Right lobe of liver (tissue), 6 donors: Measurements from ENCODE around the gene ATOH8. TPM values are rescaled to one million over a fixed set of nuclear protein-coding genes. Genes with fewer than 3 reads are reported as not detected.

Source experiments
- ATAC-seq, 4 donors: fragments of 200-7000 bp; cut with Tn5 transposase; one replicate each; pipeline ENCODE4 v1.9.1; 2020; ENCODE audit warnings: mild to moderate bottlenecking in 4 of 4, moderate library complexity in 4 of 4
- DNase-seq, 3 donors: peaks; one replicate each; pipeline ENCODE4 v3.0.0-alpha.2; 2020
- H3K27ac ChIP-seq, 3 donors: fragments of 200-600 bp; one replicate each; pipeline ENCODE4 v1.8.0; 2022
- H3K27me3 ChIP-seq, 2 donors: fragments of 200-600 bp; one replicate each; pipeline ENCODE4 v1.8.0; 2022
- H3K36me3 ChIP-seq, 4 donors: fragments of 200-600 bp; sonication (generic) in 1 of 4; one replicate each; pipeline versions ENCODE4 v1.5.1 to v1.8.0; 2017 to 2022; ENCODE audit warnings: control low read depth in 1 of 4
- H3K4me1 ChIP-seq, 4 donors: fragments of 200-600 bp; sonication (generic) in 1 of 4; one replicate each; pipeline versions ENCODE4 v1.5.1 to v1.8.0; 2017 to 2022; ENCODE audit warnings: control low read depth in 1 of 4
- H3K4me3 ChIP-seq, 3 donors: fragments of 200-600 bp; one replicate each; pipeline ENCODE4 v1.8.0; 2022
- H3K9me3 ChIP-seq, 4 donors: fragments of 200-600 bp; sonication (generic) in 1 of 4; one replicate each; pipeline versions ENCODE4 v1.5.1 to v1.8.0; 2017 to 2022; ENCODE audit warnings: control low read depth in 1 of 4
- CTCF ChIP-seq, 4 donors: fragments of 200-600 bp in 3 of 4; fragments of 450-650 bp in 1 of 4; IDR thresholded peaks; one replicate each; pipeline versions ENCODE4 v1.5.1 to v1.8.0; 2016 to 2022; ENCODE audit warnings: antibody characterized with exemption in 4 of 4, mild to moderate bottlenecking in 2 of 4
- POLR2A ChIP-seq: fragments of 450-650 bp; IDR thresholded peaks from one replicate; pipeline ENCODE4 v1.6.1; 2017; ENCODE audit warnings: antibody characterized with exemption, mild to moderate bottlenecking
- WGBS: methylation state at CpG from one replicate; pipeline ENCODE4 v1.1.6; 2018; ENCODE audit warnings: low coverage, low lambda C conversion rate; ENCODE audit not compliant: insufficient coverage; ENCODE audit errors: missing lambda C conversion rate; 5-methylcytosine and 5-hydroxymethylcytosine counted together
- intact Hi-C, 2 donors: fragments of 100-400 bp; cut with DNase I; formaldehyde crosslinking; loops; one replicate each; pipeline versions ENCODE4 v1.11.2 to v1.14.1; 2022
- total RNA-seq, 6 experiments: library from RNA; depleted of rRNA in 2 of 6; stranded (reverse); fragments of >200 nt in 2 of 6; fragmentation: NEBNext Ultra II Directional in 3 of 6; extraction: Animal tissue kit (Norgen Biotek cat#: 25700) in 3 of 6; gene quantifications; one replicate each; pipeline versions ENCODE4 v1.1.0 to v1.2.4, GENCODE V29; 2016 to 2023
- donor health status: DM: no; HTN: yes; CAD: no.
- donor health status: DM: no; HTN: no; CAD: no.
- donor health status: DM: no; HTN: no; CAD: no.
- donor health status: DM: no; HTN: yes; CAD: no.
- donor health status: DM: no; HTN: yes; CAD: no.

The ATOH8 gene
- total RNA-seq, 6 experiments from 2014 or later: 5.3 to 78.0 (median 46.2) TPM

GRCh38 chr2:85765081-85765731 lies 11.4 kb downstream of the ATOH8 start:
- H3K4me1 ChIP-seq: peaks cover 0 to 53% (median 15%) of the 10 kb centered on the region in 4 donors
- H3K27ac ChIP-seq: no peak overlapping the region
- WGBS: 53% methylated on average over 21 of the region's 26 CpGs
- no peaks in the 10 kb centered on the region for H3K9me3 ChIP-seq
- DNase-seq (no peak), ATAC-seq (no peak)
- no peak for TF ChIP-seq CTCF (IDR thresholded peaks at IDR 0.05)
- no peak for TF ChIP-seq POLR2A
- no peak overlapping the region for H3K4me3 ChIP-seq
- H3K36me3 ChIP-seq: peaks cover 0 to 35% (median 0%) of the 10 kb centered on the region in 4 donors
- no peaks in the 10 kb centered on the region for H3K27me3 ChIP-seq
- intact Hi-C loops: no loop called here

GRCh38 chr2:85766229-85766628 lies 12.4 kb downstream of the ATOH8 start:
- H3K27me3 ChIP-seq: no peaks in the 10 kb centered on the region
- no peaks in the 10 kb centered on the region for H3K9me3 ChIP-seq
- peaks cover 0 to 36% (median 1%) of the 10 kb centered on the region in 4 donors for H3K36me3 ChIP-seq
- intact Hi-C loops: no loop called here
- H3K4me3 ChIP-seq: no peak overlapping the region
- H3K27ac ChIP-seq: no peak overlapping the region
- 73% methylated on average over 2 of the region's 7 CpGs for WGBS
- ATAC-seq: no peak
- TF ChIP-seq POLR2A: no peak
- no peak for TF ChIP-seq CTCF (IDR thresholded peaks at IDR 0.05)
- H3K4me1 ChIP-seq: peaks cover 0 to 53% (median 14%) of the 10 kb centered on the region in 4 donors
- DNase-seq: no peak

GRCh38 chr2:85767803-85768665 lies 14.2 kb downstream of the ATOH8 start:
- peaks cover 0 to 41% (median 2%) of the 10 kb centered on the region in 4 donors for H3K36me3 ChIP-seq
- no peaks in the 10 kb centered on the region for H3K9me3 ChIP-seq
- ATAC-seq (no peak), DNase-seq (no peak)
- no peaks in the 10 kb centered on the region for H3K27me3 ChIP-seq
- H3K27ac ChIP-seq: no peak overlapping the region
- H3K4me3 ChIP-seq: no peak overlapping the region
- H3K4me1 ChIP-seq: peaks cover 0 to 51% (median 17%) of the 10 kb centered on the region in 4 donors
- 50% methylated on average over 2 of the region's 12 CpGs for WGBS
- intact Hi-C loops: no loop called here
- TF ChIP-seq POLR2A: no peak
- no peak for TF ChIP-seq CTCF (IDR thresholded peaks at IDR 0.05)

GRCh38 chr2:85768713-85769112 lies 14.9 kb downstream of the ATOH8 start:
- Histone ChIP-seq H3K4me3 (no peak overlapping the region), H3K27ac (no peak overlapping the region), H3K4me1 (peaks cover 0 to 53% (median 20%) of the 10 kb centered on the region in 4 donors), H3K9me3 (no peaks in the 10 kb centered on the region), H3K36me3 (peaks cover 0 to 41% (median 2%) of the 10 kb centered on the region in 4 donors), H3K27me3 (no peaks in the 10 kb centered on the region)
- peak in 1 of 4 donors; percentile 4 for ATAC-seq
- intact Hi-C loops: no loop called here
- TF ChIP-seq CTCF (IDR thresholded peaks at IDR 0.05): no peak
- TF ChIP-seq POLR2A: no peak
- DNase-seq: peak in 2 of 3 donors; percentile 68 to 72
- WGBS: 13% methylated on average over 3 of the region's 8 CpGs
